Endothelial cell of umbilical vein (primary cell): ENCODE data around the gene PFN2. TPM values are rescaled to one million over a fixed set of nuclear protein-coding genes. Genes with fewer than 3 reads are reported as not detected.

Experiments used
- BruUV-seq: library from RNA; stranded (reverse); fragments of 400-500 nt; replicated peaks from 2 replicates; lab custom pipeline; 2021; lab: Mats Ljungman, UMichigan
- CTCF ChIA-PET: fragments of 300-600, 350-600 bp; sonication (Branson Sonifier 250); formaldehyde crosslinking; loops from one replicate; lab custom pipeline; 2021; ENCODE audit warnings: antibody characterized with exemption, inconsistent platforms; lab: Charles Lee
- POLR2A ChIA-PET: fragments of 300-600, 350-600 bp; sonication (Branson Sonifier 250); formaldehyde crosslinking; loops from one replicate; lab custom pipeline; 2021; ENCODE audit warnings: antibody characterized with exemption, inconsistent platforms; lab: Charles Lee
- DNase-seq: peaks from one replicate; pipeline ENCODE4 v3.0.0-alpha.2; 2011; ENCODE audit warnings: low read depth, low spot score
- FAIRE-seq: peaks from 2 replicates; lab custom pipeline; 2011; peaks lifted over from hg19 to GRCh38; lab: Jason Lieb, UNC
- H2AFZ ChIP-seq: 2 replicates; pipeline ENCODE4 v1.6.0; 2012; ENCODE audit warnings: low read depth, low read length, control low read depth, inconsistent platforms
- H3K27ac ChIP-seq: 2 replicates; pipeline ENCODE4 v1.5.1; 2011; ENCODE audit warnings: low read depth, mild to moderate bottlenecking, control low read depth, low read length, moderate library complexity; ENCODE audit not compliant: insufficient read depth
- H3K27me3 ChIP-seq, 2 experiments: 2 replicates each; pipeline versions ENCODE4 v1.6.0 to v1.6.1; 2011; ENCODE audit warnings: low read length in 2 of 2, mixed read lengths in 1 of 2; ENCODE audit not compliant: control insufficient read depth in 2 of 2, insufficient read depth in 2 of 2
- H3K36me3 ChIP-seq, 2 experiments: 2 replicates in 1 of 2; 3 replicates in 1 of 2; pipeline ENCODE4 v1.5.1; 2011; ENCODE audit warnings: low read length in 2 of 2, mild to moderate bottlenecking in 1 of 2, moderate library complexity in 1 of 2; ENCODE audit not compliant: control insufficient read depth in 2 of 2, insufficient read depth in 2 of 2; ENCODE audit errors: extremely low read depth in 1 of 2
- H3K4me1 ChIP-seq: 3 replicates; pipeline ENCODE4 v1.5.1; 2011; ENCODE audit warnings: mild to moderate bottlenecking, low read length; ENCODE audit not compliant: control insufficient read depth, insufficient read depth; ENCODE audit errors: extremely low read depth
- H3K4me2 ChIP-seq: 2 replicates; pipeline ENCODE4 v1.6.1; 2011; ENCODE audit warnings: low read length, control low read depth, mixed read lengths; ENCODE audit not compliant: insufficient read depth
- H3K4me3 ChIP-seq, 3 experiments: fragments of 200-600 bp in 1 of 3; sonication (generic), shearing (Covaris generic) in 1 of 3; replicated peaks in 1 of 3; 2 replicates each; pipeline ENCODE4 v1.5.1; 2011 to 2016; ENCODE audit warnings: control low read depth in 3 of 3, low read length in 3 of 3, mild to moderate bottlenecking in 2 of 3, inconsistent platforms in 1 of 3, low read depth in 1 of 3, moderate library complexity in 1 of 3; ENCODE audit not compliant: insufficient read depth in 1 of 3
- H3K79me2 ChIP-seq: 2 replicates; pipeline ENCODE4 v1.6.0; 2012; ENCODE audit warnings: low read length, inconsistent platforms; ENCODE audit not compliant: control insufficient read depth, insufficient read depth
- H3K9ac ChIP-seq: replicated peaks from 2 replicates; pipeline ENCODE3; 2011; ENCODE audit warnings: low read length, control low read depth; ENCODE audit not compliant: insufficient read depth; ENCODE audit errors: extremely low read depth
- H3K9me1 ChIP-seq: replicated peaks from 3 replicates; pipeline ENCODE4 v1.6.0; 2011; ENCODE audit warnings: mild to moderate bottlenecking, low read length; ENCODE audit not compliant: control insufficient read depth, insufficient read depth; ENCODE audit errors: extremely low read depth
- H3K9me3 ChIP-seq: replicated peaks from 2 replicates; pipeline ENCODE4 v1.5.1; 2012; ENCODE audit warnings: low read length, inconsistent platforms; ENCODE audit not compliant: control insufficient read depth, insufficient read depth
- H4K20me1 ChIP-seq: replicated peaks from 2 replicates; pipeline ENCODE3; 2011; ENCODE audit warnings: mild to moderate bottlenecking, low read length; ENCODE audit not compliant: control insufficient read depth, insufficient read depth; ENCODE audit errors: extremely low read depth
- CTCF ChIP-seq, 2 donors: IDR thresholded peaks; 1 replicate in 1 of 2; 2 replicates in 1 of 2; pipeline ENCODE4 v1.5.1; 2011; ENCODE audit warnings: low read length in 2 of 2, mild to moderate bottlenecking in 2 of 2, moderate library complexity in 2 of 2, control low read depth in 1 of 2, inconsistent platforms in 1 of 2, low read depth in 1 of 2; ENCODE audit not compliant: insufficient read depth in 1 of 2; ENCODE audit errors: extremely low read depth in 1 of 2
- EZH2 ChIP-seq: IDR thresholded peaks from 2 replicates; pipeline ENCODE4 v1.6.1; 2012; ENCODE audit warnings: borderline replicate concordance, low read depth, mild to moderate bottlenecking, moderate library complexity, low read length, inconsistent platforms; ENCODE audit not compliant: severe bottlenecking
- FOS ChIP-seq: IDR thresholded peaks from 2 replicates; pipeline ENCODE4 v1.6.1; 2011; ENCODE audit warnings: mild to moderate bottlenecking, low read length, moderate library complexity, borderline replicate concordance; ENCODE audit not compliant: insufficient read depth
- GATA2 ChIP-seq: IDR thresholded peaks from 2 replicates; pipeline ENCODE4 v1.7.0; 2011; ENCODE audit warnings: low read depth, mild to moderate bottlenecking, moderate library complexity, mixed read lengths, low read length; ENCODE audit not compliant: insufficient read length, insufficient read depth
- JUN ChIP-seq: IDR thresholded peaks from 2 replicates; pipeline ENCODE4 v1.6.1; 2011; ENCODE audit warnings: borderline replicate concordance, low read depth; ENCODE audit not compliant: insufficient read length, insufficient read depth
- MAX ChIP-seq: IDR thresholded peaks from 2 replicates; pipeline ENCODE4 v1.6.1; 2011; ENCODE audit not compliant: insufficient read depth, insufficient read length
- MYC ChIP-seq: IDR thresholded peaks from one replicate; pipeline ENCODE4 v1.6.1; 2011; ENCODE audit warnings: mild to moderate bottlenecking, low read depth, low read length
- POLR2A ChIP-seq: IDR thresholded peaks from 2 replicates; pipeline ENCODE4 v1.6.1; 2012; ENCODE audit warnings: low read depth, mild to moderate bottlenecking, control low read depth, low read length
- POLR2AphosphoS5 ChIP-seq: IDR thresholded peaks from 2 replicates; pipeline ENCODE4 v1.6.1; 2012; ENCODE audit warnings: low read depth, mild to moderate bottlenecking, control low read depth, low read length, moderate library complexity; ENCODE audit not compliant: insufficient read depth
- dilution Hi-C: fragments of 300-500 bp; cut with MboI; formaldehyde crosslinking; loops from one replicate; pipeline ENCODE4 v1.15.0; 2019; ENCODE audit warnings: low sequenced_read_pairs; ENCODE audit not compliant: extremely low pct_ligation_motif_present
- intact Hi-C: fragments of 100-400 bp; cut with micrococcal nuclease; formaldehyde crosslinking; loops from one replicate; pipeline ENCODE4 v1.10.0; 2022
- polyA plus RNA-seq, 4 experiments: library from polyadenylated mRNA; depleted of rRNA in 3 of 4; stranded (reverse) in 3 of 4; unstranded in 1 of 4; fragments of >200 nt; gene quantifications; 2 replicates each; pipeline versions ENCODE4 v1.2.1 to v1.2.3, GENCODE V29; 2011 to 2012; ENCODE audit warnings: missing spikeins in 1 of 4
- total RNA-seq: library from RNA; stranded (reverse); gene quantifications from 2 replicates; pipeline ENCODE4 v1.2.3, GENCODE V29; 2021

PFN2 gene
- total and polyA plus RNA-seq, 2 donors (not counting 3 experiments of a cell fraction or from before 2014, with no cell fraction given): 97.1 to 165 TPM

DNA sequence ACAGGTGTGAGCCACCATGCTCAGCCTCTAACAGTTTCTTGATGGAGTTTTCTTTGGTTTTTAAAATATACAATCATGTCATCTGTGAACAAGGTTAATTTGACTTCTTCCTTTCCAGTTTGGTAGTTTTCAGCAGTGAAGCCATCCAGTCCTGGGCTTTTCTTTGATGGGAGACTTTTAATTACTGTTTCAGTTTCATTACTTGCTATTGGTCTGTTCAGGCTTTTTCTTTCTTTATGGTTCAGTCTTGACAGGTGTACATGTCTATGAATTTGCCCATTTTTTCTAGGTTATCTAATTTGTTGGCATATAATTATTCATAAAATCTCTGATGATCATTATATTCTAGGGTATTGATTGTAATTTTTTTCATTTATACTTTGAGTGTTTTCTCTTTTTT lies 36.8 kb downstream of the PFN2 start:
- DNase-seq: no peak
- no peak overlapping the region for H2AFZ ChIP-seq
- POLR2A ChIA-PET: no interaction called here
- no peaks in the 10 kb centered on the region for H4K20me1 ChIP-seq
- no peak for FAIRE-seq
- H3K27ac ChIP-seq: no peak overlapping the region
- no TSS peak for BruUV-seq
- H3K9me3 ChIP-seq: no peaks in the 10 kb centered on the region
- H3K9me1 ChIP-seq: no peaks in the 10 kb centered on the region
- H3K36me3 ChIP-seq: no peaks in the 10 kb centered on the region
- dilution Hi-C loops (no loop called here), intact Hi-C loops (loop anchor here (10.0 kb wide), 2 partner anchors 439 to 561 kb away; no protein-coding TSS in a partner anchor)
- TF ChIP-seq EZH2 (no peak), POLR2AphosphoS5 (no peak), CTCF (IDR thresholded peaks at IDR 0.05; ENCODE audit: extremely low read depth in 1 of 2, insufficient read depth in 1 of 2, low read depth in 1 of 2, low read length in 2 of 2) (no peak), GATA2 (no peak), POLR2A (no peak), MYC (no peak)
- CTCF ChIA-PET: interaction anchor here (1.9 to 4.6 kb wide), 2 partner anchors 250 to 291 kb away, joined by 11 to 42 read pairs; no protein-coding TSS in a partner anchor
- no peak overlapping the region for H3K4me3 ChIP-seq
- no peak overlapping the region for H3K4me2 ChIP-seq
- no peaks in the 10 kb centered on the region for H3K27me3 ChIP-seq
- H3K4me1 ChIP-seq: peaks cover 2% of the 10 kb centered on the region
- no peaks in the 10 kb centered on the region for H3K79me2 ChIP-seq
- no peak overlapping the region for H3K9ac ChIP-seq

DNA sequence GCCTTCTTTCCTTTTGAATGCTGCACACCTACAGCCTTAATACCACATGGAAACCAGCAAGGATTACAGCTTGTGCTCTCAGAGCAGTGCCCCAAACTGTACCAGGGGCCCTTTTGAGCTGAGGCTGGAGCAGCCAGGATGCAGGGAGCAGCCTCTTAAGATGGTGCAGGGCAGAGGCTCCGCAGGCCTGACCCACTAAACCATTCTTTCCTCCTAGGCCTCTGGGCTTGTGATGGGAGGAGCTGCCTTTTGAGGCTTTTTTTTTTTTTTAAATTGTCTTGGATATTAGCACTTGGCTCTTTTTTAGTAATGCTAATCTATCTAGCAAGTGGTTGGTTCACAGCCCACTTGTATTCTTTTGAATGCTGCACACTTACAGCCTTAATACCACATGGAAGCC lies 37.7 kb downstream of the PFN2 start:
- Histone ChIP-seq H3K9me3 (no peaks in the 10 kb centered on the region), H3K27me3 (no peaks in the 10 kb centered on the region), H3K4me2 (no peak overlapping the region), H3K4me3 (no peak overlapping the region), H3K9me1 (no peaks in the 10 kb centered on the region), H3K4me1 (peaks cover 2% of the 10 kb centered on the region), H2AFZ (no peak overlapping the region), H3K9ac (no peak overlapping the region), H4K20me1 (no peaks in the 10 kb centered on the region), H3K36me3 (no peaks in the 10 kb centered on the region), H3K79me2 (no peaks in the 10 kb centered on the region), H3K27ac (no peak overlapping the region)
- TF ChIP-seq JUN (no peak), FOS (no peak), CTCF (IDR thresholded peaks at IDR 0.05; ENCODE audit: extremely low read depth in 1 of 2, insufficient read depth in 1 of 2, low read depth in 1 of 2, low read length in 2 of 2) (no peak), MAX (no peak), POLR2A (no peak), GATA2 (no peak), EZH2 (no peak), POLR2AphosphoS5 (no peak), MYC (no peak)
- BruUV-seq: no TSS peak
- intact Hi-C loops (loop anchor here (10.0 kb wide), 2 partner anchors 438 to 562 kb away; no protein-coding TSS in a partner anchor), dilution Hi-C loops (no loop called here)
- FAIRE-seq (no peak), DNase-seq (no peak)
- POLR2A ChIA-PET: interaction anchor here (0.7 kb wide), 1 partner anchor 35 kb away, joined by 4 read pairs; no protein-coding TSS in a partner anchor
- CTCF ChIA-PET: interaction anchor here (0.6 to 1.9 kb wide), 3 partner anchors 8 to 1120 kb away, joined by 3 to 11 read pairs (median 3); no protein-coding TSS in a partner anchor
